Endometrial microvascular endothelial cells (primary cell): ENCODE measurements around the gene ZNF391. TPM values are rescaled to one million over a fixed set of nuclear protein-coding genes. Genes with fewer than 3 reads are reported as not detected.
"Not testable (repeated sequence)": the region's sequence is repeated elsewhere in the genome, so short reads cannot be mapped to it uniquely, and the experiment has no call there.

ENCODE experiments used
- in situ Hi-C: cut with HindIII; loops from 2 replicates; pipeline ENCODE4 v1.10.0; 2017; ENCODE audit warnings: low sequenced_read_pairs, low pct_unique_long_range_greater_than_20kb; ENCODE audit errors: inconsistent ontology term
- total RNA-seq: library from RNA; depleted of rRNA; stranded (reverse); fragments of >200 nt; gene quantifications from one replicate; pipeline ENCODE4 v1.2.3, GENCODE V29; 2015; ENCODE audit errors: inconsistent ontology term

ZNF391 gene
- total RNA-seq, 1 donor from 2014 or later, result 0.09 TPM

- in situ Hi-C loops, result no loop called here
Measured at GRCh38 chr6:27415898-27416297, 27.3 kb downstream of the ZNF391 start.

- in situ Hi-C loops, result no loop called here
Measured at GRCh38 chr6:27419363-27419762, 30.8 kb downstream of the ZNF391 start.

- in situ Hi-C loops, result no loop called here
Measured at GRCh38 chr6:27422651-27423332, 34.2 kb downstream of the ZNF391 start.

DNA sequence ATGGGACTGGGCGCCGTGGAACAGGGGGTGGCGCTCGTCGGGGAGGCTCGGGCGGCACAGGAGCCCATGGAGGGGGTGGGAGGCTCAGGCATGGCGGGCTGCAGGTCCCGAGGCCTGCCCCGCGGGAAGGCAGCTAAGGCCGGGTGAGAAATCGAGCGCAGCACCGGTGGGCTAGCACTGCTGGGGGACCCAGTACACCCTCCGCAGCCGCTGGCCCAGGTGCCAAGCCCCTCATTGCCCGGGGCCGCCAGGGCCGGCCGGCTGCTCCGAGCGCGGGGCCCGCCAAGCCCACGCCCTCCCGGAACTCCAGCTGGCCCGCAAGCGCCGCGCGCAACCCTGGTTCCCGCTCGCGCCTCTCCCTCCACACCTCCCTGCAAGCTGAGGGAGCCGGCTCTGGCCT lies 36.3 kb downstream of the ZNF391 start:
- in situ Hi-C loops, result not testable (repeated sequence)

- in situ Hi-C loops, result no loop called here
Measured at GRCh38 chr6:27426045-27426620, 37.6 kb downstream of the ZNF391 start.

- in situ Hi-C loops, result no loop called here
Measured at GRCh38 chr6:27428502-27428901, 39.9 kb downstream of the ZNF391 start.

GRCh38 chr6:27428966-27429365 lies 40.4 kb downstream of the ZNF391 start:
- in situ Hi-C loops, result no loop called here

DNA sequence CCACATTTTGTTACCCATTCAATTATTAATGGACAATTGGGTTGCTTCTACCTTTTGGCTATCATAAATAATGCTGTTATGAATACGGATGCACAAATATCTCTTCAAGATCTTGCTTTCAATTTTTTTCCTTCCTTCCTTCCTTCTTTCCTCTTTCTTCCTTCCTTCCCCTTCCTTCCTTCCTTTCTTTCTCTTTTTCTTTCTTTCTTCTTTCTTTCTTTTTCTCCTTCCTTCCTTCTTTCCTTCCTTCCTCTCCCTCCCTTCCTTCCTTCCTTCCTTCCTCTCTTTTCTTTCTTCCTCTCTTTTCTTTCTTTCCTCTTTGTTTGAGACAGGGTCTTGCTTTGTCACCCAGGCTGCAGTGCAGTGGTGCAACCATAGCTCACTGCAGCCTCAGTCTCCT lies 45.2 kb downstream of the ZNF391 start:
- in situ Hi-C loops, result no loop called here

GRCh38 chr6:27439371-27439770 lies 50.8 kb downstream of the ZNF391 start:
- in situ Hi-C loops, result no loop called here

GRCh38 chr6:27441001-27441400 lies 52.4 kb downstream of the ZNF391 start:
- in situ Hi-C loops, result no loop called here

DNA sequence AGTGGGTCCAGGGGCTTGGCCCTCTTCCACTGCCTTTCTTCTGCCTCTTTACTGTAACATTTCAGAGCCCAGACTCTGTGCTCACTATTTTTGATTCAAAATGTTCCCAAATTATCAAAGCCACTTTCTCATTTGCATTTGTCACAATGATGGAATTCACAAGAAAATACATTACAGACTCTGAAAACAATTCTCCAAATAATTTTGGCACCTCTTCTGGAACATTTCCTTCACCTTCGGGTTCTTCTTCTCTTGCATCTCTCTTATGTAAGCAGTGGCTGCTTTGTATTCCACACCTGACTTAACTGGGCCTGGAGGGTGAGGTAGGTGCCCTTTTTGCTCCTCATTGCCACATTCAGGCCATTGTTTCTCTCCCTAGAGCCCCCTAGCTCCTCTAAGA lies 54.4 kb downstream of the ZNF391 start:
- in situ Hi-C loops, result no loop called here

DNA sequence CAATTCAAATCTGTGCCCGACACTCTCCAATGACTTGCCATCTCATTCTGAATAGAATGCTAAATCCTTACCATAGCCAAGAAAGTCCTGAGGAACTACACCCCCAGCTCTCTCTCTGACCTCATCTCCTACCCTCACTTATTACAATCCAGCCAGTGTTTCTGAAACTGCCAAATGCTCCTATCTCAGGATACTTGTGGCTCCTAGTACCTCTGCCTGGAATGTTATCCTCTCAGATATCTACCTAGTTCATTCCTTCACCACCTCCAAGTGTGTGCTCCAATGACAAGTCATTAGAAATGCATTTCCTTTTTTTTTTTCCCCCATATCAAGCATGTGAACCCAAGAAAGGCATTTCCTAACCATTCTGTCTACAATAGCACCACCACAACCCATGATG lies 59.9 kb downstream of the ZNF391 start:
- in situ Hi-C loops, result no loop called here

DNA sequence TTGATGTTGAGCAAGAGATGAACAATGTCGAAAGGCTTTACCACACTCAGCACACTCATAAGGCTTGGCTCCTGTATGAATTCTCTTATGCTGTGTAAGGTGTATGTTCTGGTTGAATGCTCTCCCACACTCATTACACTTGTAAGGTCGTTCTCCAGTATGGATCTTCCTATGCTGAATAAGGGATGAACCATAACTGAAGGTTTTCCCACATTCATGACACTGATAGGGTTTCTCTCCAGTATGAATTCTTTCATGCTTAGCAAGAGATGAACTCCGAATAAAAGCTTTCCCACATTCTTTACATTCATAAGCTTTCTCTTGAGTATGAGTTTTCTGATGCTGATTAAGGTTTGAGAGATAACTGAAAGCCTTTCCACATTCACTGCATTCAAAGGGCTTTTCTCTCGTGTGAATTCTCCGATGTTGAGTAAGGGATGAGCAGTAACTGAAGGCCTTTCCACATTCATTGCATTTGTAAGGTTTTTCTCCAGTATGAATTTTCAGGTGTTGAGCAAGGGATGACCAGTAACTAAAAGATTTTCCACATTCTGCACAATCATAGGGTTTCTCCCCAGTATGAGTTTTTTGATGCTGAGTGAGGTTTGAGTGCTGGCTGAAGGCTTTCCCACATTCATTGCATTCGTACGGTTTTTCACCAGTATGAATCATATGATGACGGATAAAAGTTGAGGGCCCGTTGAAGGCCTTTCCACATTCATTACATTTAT lies 63.3 kb downstream of the ZNF391 start:
- in situ Hi-C loops, result no loop called here

DNA sequence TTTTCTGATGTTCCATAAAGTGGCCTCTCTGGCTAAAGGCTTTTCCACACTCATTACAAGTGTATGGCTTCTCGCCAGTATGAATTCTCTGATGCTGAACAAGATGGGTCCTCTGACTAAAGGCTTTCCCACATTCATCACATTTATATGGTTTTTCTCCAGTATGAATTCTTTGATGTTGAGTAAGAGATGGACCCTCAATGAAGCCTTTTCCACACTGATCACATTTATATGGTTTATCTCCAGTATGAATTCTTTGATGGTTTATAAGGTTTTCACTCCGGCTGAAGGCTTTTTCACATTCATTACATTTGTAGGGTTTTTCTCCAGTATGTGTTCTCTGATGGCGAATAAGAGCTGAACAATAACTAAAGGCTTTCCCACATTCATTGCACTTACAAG lies 63.9 kb downstream of the ZNF391 start:
- in situ Hi-C loops, result no loop called here

Other genes starting within 250 kb of the ZNF391 start
- gene PRSS16, start 141.1 kb upstream of the ZNF391 start, total RNA-seq, result not detected
- not detected for gene POM121L2, start 76.5 kb upstream of the ZNF391 start, total RNA-seq
- 3.1 TPM for gene ZNF184, start 84.3 kb downstream of the ZNF391 start, total RNA-seq